Islet of Langerhans (tissue), 1 donor: ENCODE data around the gene PRSS2.

Experiments
- FAIRE-seq: peaks from one replicate; lab custom pipeline; 2011; peaks lifted over from hg19 to GRCh38; lab: Jason Lieb, UNC

Gene PRSS2

DNA sequence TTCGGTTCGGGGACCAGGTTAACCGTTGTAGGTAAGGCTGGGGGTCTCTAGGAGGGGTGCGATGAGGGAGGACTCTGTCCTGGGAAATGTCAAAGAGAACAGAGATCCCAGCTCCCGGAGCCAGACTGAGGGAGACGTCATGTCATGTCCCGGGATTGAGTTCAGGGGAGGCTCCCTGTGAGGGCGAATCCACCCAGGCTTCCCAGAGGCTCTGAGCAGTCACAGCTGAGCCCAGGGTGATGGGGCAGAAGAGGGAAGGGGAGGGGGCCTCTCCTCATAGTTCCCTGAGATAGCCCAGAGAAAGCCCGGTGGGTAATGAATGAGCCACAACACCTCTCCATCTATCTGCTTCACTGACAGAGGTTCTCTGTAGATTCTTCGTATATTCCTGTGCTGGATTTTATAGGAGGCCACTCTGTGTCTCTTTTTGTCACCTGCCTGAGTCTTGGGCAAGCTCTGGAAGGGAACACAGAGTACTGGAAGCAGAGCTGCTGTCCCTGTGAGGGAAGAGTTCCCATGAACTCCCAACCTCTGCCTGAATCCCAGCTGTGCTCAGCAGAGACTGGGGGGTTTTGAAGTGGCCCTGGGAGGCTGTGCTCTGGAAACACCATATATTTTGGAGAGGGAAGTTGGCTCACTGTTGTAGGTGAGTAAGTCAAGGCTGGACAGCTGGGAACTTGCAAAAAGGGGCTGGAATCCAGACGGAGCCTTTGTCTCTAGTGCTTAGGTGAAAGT, 16.4 kb downstream of the PRSS2 start:
- no peak for FAIRE-seq

DNA sequence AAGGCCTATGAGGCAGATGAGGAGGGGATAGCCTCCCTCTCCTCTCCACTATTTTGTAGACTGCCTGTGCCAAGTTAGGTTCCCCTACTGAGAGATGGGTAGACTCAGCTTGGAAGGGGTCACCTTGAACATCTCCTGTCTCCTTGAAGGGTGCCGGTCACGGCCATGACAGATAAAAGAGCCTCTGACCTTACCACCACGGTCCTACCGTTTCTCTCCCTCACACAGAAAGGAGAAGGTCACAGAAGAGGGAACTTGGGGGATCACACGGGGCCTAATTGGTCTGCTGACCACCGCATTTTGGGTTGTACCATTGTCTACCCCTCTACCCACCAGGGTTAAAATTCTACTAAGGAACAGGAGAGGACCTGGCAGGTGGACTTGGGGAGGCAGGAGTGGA, 17.0 kb downstream of the PRSS2 start:
- no peak for FAIRE-seq

DNA sequence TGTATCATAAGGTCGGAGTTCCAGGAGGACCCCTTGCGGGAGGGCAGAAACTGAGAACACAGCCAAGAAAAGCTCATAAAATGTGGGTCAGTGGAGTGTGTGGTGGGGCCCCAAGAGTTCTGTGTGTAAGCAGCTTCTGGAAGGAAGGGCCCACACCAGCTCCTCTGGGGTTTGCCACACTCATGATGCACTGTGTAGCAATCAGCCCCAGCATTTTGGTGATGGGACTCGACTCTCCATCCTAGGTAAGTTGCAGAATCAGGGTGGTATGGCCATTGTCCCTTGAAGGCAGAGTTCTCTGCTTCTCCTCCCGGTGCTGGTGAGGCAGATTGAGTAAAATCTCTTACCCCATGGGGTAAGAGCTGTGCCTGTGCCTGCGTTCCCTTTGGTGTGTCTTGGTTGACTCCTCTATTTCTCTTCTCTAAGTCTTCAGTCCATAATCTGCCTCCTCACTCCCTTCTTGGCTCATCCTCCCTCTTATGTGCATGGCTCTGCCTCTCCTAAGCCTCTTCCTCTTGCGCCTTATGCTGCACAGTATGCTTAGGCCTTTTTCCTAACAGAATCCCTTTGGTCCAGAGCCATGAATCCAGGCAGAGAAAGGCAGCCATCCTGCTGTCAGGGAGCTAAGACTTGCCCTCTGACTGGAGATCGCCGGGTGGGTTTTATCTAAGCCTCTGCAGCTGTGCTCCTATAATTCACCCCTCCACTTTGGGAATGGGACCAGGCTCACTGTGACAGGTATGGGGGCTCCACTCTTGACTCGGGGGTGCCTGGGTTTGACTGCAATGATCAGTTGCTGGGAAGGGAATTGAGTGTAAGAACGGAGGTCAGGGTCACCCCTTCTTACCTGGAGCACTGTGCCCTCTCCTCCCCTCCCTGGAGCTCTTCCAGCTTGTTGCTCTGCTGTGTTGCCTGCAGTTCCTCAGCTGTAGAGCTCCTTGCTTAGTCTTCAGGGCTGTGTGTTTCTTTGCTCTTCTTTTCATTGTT, 17.8 kb downstream of the PRSS2 start:
- no peak for FAIRE-seq

DNA sequence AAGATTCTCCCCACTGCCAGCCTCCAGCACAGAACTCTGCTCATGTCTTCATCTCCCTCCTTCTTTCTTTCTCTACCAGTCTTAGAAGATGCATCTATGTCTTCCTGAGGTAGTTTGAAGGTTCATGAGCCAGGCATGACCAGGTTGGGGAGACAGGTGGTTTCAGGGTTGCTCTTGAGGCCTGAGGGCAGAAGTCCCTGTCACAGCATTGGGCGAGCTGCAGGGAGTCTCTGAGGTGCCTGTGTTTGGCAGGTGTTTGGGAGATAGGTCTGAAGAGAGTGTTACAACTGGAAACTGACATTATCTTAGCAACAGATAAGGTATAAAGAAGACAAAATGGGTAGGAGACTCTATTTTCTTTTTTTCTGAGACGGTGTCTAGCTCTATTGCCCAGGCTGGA, 18.7 kb downstream of the PRSS2 start:
- FAIRE-seq: no peak

DNA sequence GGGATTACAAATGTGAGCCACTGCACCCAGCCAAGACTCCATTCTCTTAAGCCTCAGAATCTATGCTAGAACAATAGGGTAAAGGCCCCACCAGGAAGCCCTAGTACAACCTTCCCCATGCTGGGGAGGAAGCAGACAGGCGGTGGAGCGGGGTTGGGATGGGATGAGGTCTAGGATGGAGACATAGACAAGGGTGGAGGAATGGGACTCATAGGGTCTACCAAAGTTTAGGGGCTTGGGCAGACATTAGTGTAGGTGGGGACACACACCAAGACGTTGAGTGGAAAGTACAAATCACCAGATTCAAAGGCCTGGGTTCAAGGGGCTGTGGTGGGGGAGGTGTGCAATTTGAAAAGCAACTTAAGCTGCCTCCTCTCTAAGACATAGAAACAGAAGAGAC, 19.3 kb downstream of the PRSS2 start:
- FAIRE-seq: no peak

DNA sequence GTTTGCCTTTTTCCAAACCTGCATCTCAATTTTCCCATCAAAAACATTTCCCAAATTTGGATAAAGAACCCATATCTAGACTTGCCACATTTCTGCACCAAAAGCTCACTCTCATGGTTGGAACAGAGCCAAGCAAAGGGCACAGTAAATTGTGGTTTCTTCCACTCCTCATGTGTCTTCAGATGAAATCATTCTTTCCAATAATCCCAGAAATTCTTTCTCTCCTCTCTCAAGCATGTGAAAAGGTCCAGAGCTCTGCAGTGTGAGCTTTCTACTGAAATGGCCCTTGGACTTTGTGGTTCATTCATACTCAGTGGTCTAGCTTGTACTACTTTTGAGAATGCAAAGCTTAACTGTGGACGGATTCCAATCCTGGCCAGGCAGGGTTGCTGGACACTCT, 19.8 kb downstream of the PRSS2 start:
- FAIRE-seq: no peak

DNA sequence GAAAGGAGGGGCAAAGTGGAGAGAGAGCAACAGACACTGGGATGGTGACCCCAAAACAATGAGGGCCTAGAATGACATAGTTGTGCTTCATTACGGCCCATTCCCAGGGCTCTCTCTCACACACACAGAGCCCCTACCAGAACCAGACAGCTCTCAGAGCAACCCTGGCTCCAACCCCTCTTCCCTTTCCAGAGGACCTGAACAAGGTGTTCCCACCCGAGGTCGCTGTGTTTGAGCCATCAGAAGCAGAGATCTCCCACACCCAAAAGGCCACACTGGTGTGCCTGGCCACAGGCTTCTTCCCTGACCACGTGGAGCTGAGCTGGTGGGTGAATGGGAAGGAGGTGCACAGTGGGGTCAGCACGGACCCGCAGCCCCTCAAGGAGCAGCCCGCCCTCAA, 20.7 kb downstream of the PRSS2 start:
- no peak for FAIRE-seq

DNA sequence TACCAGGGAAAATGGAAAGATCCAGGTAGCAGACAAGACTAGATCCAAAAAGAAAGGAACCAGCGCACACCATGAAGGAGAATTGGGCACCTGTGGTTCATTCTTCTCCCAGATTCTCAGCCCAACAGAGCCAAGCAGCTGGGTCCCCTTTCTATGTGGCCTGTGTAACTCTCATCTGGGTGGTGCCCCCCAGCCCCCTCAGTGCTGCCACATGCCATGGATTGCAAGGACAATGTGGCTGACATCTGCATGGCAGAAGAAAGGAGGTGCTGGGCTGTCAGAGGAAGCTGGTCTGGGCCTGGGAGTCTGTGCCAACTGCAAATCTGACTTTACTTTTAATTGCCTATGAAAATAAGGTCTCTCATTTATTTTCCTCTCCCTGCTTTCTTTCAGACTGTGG, 21.4 kb downstream of the PRSS2 start:
- FAIRE-seq: no peak

DNA sequence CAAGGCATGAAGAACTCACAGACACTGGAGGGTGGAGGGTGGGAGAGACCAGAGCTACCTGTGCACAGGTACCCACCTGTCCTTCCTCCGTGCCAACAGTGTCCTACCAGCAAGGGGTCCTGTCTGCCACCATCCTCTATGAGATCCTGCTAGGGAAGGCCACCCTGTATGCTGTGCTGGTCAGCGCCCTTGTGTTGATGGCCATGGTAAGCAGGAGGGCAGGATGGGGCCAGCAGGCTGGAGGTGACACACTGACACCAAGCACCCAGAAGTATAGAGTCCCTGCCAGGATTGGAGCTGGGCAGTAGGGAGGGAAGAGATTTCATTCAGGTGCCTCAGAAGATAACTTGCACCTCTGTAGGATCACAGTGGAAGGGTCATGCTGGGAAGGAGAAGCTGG, 21.8 kb downstream of the PRSS2 start:
- FAIRE-seq: no peak

DNA sequence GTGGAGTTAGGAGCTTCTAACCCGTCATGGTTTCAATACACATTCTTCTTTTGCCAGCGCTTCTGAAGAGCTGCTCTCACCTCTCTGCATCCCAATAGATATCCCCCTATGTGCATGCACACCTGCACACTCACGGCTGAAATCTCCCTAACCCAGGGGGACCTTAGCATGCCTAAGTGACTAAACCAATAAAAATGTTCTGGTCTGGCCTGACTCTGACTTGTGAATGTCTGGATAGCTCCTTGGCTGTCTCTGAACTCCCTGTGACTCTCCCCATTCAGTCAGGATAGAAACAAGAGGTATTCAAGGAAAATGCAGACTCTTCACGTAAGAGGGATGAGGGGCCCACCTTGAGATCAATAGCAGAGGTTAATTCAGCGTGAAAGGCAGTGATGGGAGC, 22.4 kb downstream of the PRSS2 start:
- no peak for FAIRE-seq

DNA sequence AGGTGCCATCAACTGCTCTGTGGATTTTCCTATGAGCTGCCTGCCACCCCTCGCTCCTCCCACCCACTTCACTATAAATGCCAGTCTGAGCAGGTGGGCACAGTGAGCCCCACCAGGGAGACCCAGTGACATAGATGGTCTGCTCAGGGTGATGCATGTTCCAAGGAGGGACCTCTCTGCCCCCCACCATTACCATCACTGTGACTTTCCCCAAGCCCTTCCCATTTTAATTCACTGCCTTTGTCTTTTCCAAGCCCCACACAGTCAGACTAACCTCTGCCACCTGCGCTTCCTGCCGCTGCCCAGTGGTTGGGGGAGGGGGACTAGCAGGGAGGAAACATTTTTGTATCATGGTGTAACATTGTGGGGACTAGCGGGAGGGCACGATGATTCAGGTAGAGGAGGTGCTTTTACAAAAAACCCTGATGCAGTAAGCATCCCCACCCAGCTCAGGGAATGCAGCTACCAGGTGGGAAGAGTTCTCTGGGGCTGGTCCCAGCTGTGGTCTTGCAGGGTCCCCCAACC, 24.6 kb downstream of the PRSS2 start:
- FAIRE-seq: no peak

DNA sequence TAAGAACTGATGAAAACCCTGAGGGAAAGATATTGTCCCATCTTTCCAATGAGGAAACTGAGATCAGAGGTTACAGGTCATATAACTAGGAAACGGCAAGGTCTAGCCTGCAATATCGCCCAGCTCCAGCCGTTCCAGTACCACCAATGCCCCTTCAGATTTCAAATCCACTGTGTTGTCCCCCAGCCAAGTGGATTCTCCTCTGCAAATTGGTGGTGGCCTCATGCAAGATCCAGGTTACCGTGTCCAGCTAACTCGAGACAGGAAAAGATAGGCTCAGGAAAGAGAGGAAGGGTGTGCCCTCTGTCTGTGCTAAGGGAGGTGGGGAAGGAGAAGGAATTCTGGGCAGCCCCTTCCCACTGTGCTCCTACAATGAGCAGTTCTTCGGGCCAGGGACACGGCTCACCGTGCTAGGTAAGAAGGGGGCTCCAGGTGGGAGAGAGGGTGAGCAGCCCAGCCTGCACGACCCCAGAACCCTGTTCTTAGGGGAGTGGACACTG, 25.3 kb downstream of the PRSS2 start:
- no peak for FAIRE-seq

DNA sequence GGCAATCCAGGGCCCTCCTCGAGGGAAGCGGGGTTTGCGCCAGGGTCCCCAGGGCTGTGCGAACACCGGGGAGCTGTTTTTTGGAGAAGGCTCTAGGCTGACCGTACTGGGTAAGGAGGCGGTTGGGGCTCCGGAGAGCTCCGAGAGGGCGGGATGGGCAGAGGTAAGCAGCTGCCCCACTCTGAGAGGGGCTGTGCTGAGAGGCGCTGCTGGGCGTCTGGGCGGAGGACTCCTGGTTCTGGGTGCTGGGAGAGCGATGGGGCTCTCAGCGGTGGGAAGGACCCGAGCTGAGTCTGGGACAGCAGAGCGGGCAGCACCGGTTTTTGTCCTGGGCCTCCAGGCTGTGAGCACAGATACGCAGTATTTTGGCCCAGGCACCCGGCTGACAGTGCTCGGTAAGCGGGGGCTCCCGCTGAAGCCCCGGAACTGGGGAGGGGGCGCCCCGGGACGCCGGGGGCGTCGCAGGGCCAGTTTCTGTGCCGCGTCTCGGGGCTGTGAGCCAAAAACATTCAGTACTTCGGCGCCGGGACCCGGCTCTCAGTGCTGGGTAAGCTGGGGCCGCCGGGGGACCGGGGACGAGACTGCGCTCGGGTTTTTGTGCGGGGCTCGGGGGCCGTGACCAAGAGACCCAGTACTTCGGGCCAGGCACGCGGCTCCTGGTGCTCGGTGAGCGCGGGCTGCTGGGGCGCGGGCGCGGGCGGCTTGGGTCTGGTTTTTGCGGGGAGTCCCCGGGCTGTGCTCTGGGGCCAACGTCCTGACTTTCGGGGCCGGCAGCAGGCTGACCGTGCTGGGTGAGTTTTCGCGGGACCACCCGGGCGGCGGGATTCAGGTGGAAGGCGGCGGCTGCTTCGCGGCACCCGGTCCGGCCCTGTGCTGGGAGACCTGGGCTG, 26.0 kb downstream of the PRSS2 start:
- no peak for FAIRE-seq

DNA sequence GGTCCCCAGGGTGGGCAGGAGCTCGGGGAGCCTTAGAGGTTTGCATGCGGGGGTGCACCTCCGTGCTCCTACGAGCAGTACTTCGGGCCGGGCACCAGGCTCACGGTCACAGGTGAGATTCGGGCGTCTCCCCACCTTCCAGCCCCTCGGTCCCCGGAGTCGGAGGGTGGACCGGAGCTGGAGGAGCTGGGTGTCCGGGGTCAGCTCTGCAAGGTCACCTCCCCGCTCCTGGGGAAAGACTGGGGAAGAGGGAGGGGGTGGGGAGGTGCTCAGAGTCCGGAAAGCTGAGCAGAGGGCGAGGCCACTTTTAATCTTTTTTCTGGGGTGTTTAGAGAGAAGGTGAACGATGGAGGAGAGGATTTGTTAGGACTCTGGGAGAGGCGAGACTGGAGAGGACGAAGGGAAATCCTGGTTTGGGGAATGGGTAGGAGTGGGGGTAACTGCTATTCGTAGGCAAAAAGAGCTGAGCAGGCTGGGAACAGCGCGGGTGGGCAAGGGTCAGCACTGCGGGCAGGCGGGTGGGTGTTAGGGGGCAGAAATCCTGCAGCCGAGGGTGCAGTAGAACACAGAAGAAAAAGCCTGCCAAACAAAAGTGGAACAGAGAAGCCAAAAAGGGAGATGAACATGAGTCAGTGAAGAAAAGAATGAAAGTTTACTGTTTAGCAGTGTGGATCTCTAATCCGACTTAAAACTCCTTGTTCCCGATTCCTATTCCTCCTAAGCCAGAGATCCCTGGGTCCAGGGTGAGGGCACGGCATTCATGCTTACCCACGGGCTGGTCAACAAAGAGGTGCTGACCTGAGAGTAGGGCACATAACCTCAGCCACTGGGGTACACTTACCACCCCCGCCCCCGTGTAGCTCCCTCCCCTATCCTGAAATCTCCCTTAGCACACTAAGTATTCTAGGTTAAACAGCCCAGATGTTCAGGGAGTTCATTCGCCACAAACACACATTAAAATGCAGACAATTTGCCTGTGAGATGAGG, 26.9 kb downstream of the PRSS2 start:
- no peak for FAIRE-seq

DNA sequence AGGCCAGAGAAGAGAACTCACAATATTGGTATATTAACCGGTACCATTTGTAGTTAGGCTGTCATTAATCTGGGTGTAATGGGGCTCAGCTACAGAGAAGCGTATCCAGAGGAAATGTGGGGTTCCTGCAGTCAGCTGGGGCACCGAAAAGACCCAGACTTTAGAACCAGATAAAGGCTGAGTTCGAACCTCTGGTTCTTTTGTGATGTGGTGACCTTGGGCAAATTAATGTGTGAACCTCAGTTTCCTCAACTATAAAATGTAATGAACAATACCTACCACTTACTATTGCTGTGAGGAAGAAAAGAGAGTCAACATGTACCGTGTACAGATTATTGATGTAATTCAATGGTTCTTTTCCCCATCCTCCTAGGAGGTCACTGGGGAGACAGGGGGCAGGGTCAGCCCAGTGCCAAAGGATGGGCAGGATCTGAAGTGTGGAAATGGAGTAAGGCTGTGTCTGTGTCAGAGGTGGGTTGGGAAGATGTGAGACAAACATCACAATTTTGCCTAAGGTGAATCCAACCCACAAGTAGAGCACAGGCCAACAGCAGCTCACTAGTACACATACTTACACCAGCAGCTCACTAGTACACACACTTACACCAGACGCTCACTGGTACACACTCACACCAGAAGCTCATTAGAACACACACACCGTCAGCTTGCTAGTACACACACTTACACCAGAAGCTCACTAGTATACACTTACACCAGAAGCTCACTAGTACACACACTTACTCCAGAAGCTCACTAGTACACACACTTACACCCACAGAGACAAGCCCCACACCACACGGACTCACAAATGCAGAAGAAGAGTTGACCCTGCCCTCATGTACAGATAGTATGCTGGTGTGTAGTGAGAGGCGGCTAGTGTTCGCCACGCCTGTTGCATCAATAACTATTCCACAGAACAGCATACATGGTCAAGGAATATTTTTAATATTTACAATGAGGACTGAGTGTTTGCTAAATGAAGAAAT, 28.0 kb downstream of the PRSS2 start:
- FAIRE-seq: no peak

DNA sequence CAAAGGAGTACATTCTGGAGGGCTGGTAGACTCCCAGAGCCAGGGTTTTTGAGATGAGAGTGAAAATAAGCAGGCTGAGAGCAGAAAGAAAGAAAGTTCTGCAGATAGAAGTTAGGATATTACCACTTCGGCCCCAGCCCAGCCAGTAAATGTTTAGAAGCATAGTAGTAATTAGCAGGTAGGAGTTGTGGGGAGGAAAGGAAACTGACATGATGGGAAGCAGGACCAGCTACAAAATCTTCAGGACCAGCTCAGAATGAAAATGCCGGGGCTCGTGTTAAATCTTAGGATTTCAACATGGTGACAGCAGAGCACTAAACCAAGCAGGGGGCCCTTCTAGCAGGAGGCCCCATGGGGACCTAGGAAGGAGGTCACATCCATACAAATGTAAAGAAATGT, 28.7 kb downstream of the PRSS2 start:
- FAIRE-seq: no peak

DNA sequence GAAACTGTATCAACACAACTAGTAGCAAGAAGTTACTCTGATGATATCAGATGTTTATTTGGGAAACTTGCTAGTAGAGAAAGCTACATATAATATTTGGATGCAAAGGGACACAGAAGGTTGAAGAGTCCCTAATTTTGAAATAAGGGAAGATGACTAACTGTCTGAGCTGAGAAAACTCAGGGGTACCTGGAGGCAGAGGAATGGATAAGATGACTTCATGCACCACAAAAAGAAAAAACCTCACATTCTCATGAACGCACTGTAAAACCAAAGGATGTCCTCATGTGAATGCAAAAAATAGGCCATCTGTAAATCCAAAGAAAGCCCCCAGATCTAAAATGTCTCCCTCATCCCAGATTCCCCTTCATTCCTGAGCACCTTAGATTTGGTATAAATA, 29.3 kb downstream of the PRSS2 start:
- no peak for FAIRE-seq

DNA sequence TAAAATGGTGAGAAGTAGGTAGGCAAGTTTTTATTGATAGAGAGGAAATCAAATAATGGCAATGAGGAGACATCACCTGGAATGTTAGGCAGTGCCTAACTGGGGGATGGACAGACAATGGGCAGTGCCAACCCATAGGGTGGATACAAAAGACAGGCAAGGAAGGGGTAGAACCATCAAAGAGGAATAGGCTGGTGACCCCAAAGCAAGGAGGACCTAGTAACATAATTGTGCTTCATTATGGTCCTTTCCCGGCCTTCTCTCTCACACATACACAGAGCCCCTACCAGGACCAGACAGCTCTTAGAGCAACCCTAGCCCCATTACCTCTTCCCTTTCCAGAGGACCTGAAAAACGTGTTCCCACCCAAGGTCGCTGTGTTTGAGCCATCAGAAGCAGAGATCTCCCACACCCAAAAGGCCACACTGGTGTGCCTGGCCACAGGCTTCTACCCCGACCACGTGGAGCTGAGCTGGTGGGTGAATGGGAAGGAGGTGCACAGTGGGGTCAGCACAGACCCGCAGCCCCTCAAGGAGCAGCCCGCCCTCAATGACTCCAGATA, 30.0 kb downstream of the PRSS2 start:
- no peak for FAIRE-seq

DNA sequence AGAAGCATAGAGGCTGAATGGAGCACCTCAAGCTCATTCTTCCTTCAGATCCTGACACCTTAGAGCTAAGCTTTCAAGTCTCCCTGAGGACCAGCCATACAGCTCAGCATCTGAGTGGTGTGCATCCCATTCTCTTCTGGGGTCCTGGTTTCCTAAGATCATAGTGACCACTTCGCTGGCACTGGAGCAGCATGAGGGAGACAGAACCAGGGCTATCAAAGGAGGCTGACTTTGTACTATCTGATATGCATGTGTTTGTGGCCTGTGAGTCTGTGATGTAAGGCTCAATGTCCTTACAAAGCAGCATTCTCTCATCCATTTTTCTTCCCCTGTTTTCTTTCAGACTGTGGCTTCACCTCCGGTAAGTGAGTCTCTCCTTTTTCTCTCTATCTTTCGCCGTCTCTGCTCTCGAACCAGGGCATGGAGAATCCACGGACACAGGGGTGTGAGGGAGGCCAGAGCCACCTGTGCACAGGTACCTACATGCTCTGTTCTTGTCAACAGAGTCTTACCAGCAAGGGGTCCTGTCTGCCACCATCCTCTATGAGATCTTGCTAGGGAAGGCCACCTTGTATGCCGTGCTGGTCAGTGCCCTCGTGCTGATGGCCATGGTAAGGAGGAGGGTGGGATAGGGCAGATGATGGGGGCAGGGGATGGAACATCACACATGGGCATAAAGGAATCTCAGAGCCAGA, 31.0 kb downstream of the PRSS2 start:
- no peak for FAIRE-seq
